Hepatocyte (in vitro differentiated cells): ENCODE data around the gene PGP. TPM values are rescaled to one million over a fixed set of nuclear protein-coding genes. Genes with fewer than 3 reads are reported as not detected.

Source experiments
- DNase-seq: peaks from one replicate; pipeline ENCODE4 v3.0.0-alpha.2; 2016; ENCODE audit warnings: low spot score
- H2AFZ ChIP-seq: fragments of 200-600 bp; sonication (generic); 2 replicates; pipeline ENCODE4 v1.6.0; 2016; ENCODE audit warnings: antibody characterized with exemption, mild to moderate bottlenecking
- H3K27ac ChIP-seq: fragments of 200-600 bp; sonication (generic); 2 replicates; pipeline ENCODE4 v1.5.1; 2016; ENCODE audit warnings: mild to moderate bottlenecking
- H3K27me3 ChIP-seq: fragments of 200-600 bp; sonication (generic); 2 replicates; pipeline ENCODE4 v1.6.1; 2016
- H3K36me3 ChIP-seq: fragments of 200-600 bp; sonication (generic); replicated peaks from 2 replicates; pipeline ENCODE4 v1.5.1; 2016; ENCODE audit warnings: low read depth; ENCODE audit not compliant: insufficient read depth
- H3K4me1 ChIP-seq: fragments of 200-600 bp; sonication (generic); 2 replicates; pipeline ENCODE4 v1.5.1; 2016; ENCODE audit warnings: mild to moderate bottlenecking, moderate library complexity; ENCODE audit not compliant: insufficient read depth
- H3K4me2 ChIP-seq: fragments of 200-600 bp; sonication (generic); 2 replicates; pipeline ENCODE4 v1.6.0; 2016
- H3K4me3 ChIP-seq: fragments of 200-600 bp; sonication (generic); 2 replicates; pipeline ENCODE4 v1.5.1; 2016; ENCODE audit warnings: mild to moderate bottlenecking
- H3K79me2 ChIP-seq: fragments of 200-600 bp; sonication (generic); 2 replicates; pipeline ENCODE4 v1.6.0; 2017; ENCODE audit warnings: mild to moderate bottlenecking
- H3K9me2 ChIP-seq: fragments of 200-600 bp; sonication (generic); replicated peaks from 2 replicates; pipeline ENCODE4 v1.6.0; 2017; ENCODE audit warnings: mild to moderate bottlenecking; ENCODE audit not compliant: insufficient read depth
- H3K9me3 ChIP-seq: fragments of 200-600 bp; sonication (generic); 2 replicates; pipeline ENCODE4 v1.5.1; 2016; ENCODE audit warnings: low read depth, mild to moderate bottlenecking
- H4K20me1 ChIP-seq: fragments of 200-600 bp; sonication (generic); 2 replicates; pipeline ENCODE4 v1.6.0; 2016; ENCODE audit warnings: mild to moderate bottlenecking; ENCODE audit not compliant: insufficient read depth, poor library complexity, severe bottlenecking
- EZH2 ChIP-seq: fragments of 200-600 bp; sonication (generic); IDR thresholded peaks from 2 replicates; pipeline ENCODE4 v1.6.1; 2016; ENCODE audit warnings: antibody characterized with exemption, mild to moderate bottlenecking, borderline replicate concordance
- EZH2phosphoT487 ChIP-seq: fragments of 200-600 bp; sonication (generic); IDR thresholded peaks from one replicate; pipeline ENCODE4 v1.6.1; 2018; ENCODE audit warnings: antibody characterized with exemption, mild to moderate bottlenecking, low read depth, moderate library complexity; ENCODE audit not compliant: unreplicated experiment, severe bottlenecking
- WGBS: methylation state at CpG from one replicate; pipeline ENCODE4 v1.1.6; 2016; ENCODE audit warnings: low lambda C conversion rate; ENCODE audit errors: missing lambda C conversion rate; 5-methylcytosine and 5-hydroxymethylcytosine counted together
- polyA plus RNA-seq: library from polyadenylated mRNA; unstranded; fragments of >200 nt; fragmentation: Nextera tagmentation; extraction: Ambion mirVana; gene quantifications from 2 replicates; pipeline ENCODE4 v1.2.1, GENCODE V29; 2016
- total RNA-seq: library from RNA; depleted of rRNA; stranded (reverse); fragments of >200 nt; gene quantifications from 2 replicates; pipeline ENCODE4 v1.2.3, GENCODE V29; 2014
- TF ChIP-seq, protein P1 (sequence below): fragments of 200-600 bp; sonication (generic); IDR thresholded peaks from 2 replicates; pipeline ENCODE4 v1.5.1; 2016; ENCODE audit warnings: antibody characterized with exemption, mild to moderate bottlenecking; ENCODE audit not compliant: poor library complexity

Gene PGP
- total and polyA plus RNA-seq, 2 experiments from 2014 or later, result 20.6 to 38.0 TPM

GRCh38 chr16:2226918-2227317 lies 12.3 kb upstream of the PGP start:
- Histone ChIP-seq H3K79me2 (peaks cover 40% of the 10 kb centered on the region), H2AFZ (no peak overlapping the region), H3K4me3 (no peak overlapping the region), H3K36me3 (no peaks in the 10 kb centered on the region), H3K27me3 (no peaks in the 10 kb centered on the region), H3K4me2 (no peak overlapping the region), H3K4me1 (peaks cover 13% of the 10 kb centered on the region), H4K20me1 (peaks cover 17% of the 10 kb centered on the region), H3K9me3 (no peaks in the 10 kb centered on the region), H3K27ac (no peak overlapping the region), H3K9me2 (no peaks in the 10 kb centered on the region)
- DNase-seq, result no peak
- 90% methylated on average over 6 of the region's 6 CpGs for WGBS
- TF ChIP-seq EZH2phosphoT487, result no peak
- TF ChIP-seq, protein P1, sequence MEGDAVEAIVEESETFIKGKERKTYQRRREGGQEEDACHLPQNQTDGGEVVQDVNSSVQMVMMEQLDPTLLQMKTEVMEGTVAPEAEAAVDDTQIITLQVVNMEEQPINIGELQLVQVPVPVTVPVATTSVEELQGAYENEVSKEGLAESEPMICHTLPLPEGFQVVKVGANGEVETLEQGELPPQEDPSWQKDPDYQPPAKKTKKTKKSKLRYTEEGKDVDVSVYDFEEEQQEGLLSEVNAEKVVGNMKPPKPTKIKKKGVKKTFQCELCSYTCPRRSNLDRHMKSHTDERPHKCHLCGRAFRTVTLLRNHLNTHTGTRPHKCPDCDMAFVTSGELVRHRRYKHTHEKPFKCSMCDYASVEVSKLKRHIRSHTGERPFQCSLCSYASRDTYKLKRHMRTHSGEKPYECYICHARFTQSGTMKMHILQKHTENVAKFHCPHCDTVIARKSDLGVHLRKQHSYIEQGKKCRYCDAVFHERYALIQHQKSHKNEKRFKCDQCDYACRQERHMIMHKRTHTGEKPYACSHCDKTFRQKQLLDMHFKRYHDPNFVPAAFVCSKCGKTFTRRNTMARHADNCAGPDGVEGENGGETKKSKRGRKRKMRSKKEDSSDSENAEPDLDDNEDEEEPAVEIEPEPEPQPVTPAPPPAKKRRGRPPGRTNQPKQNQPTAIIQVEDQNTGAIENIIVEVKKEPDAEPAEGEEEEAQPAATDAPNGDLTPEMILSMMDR, result no peak
- TF ChIP-seq EZH2, result no peak

- DNase-seq, result no peak
These were observed 11.7 kb upstream of the PGP start for GRCh38 chr16:2226245-2226793.

GRCh38 chr16:2223942-2224486 lies 9.4 kb upstream of the PGP start:
- H3K27me3 ChIP-seq, result no peaks in the 10 kb centered on the region
- WGBS, result 10% methylated on average over 21 of the region's 22 CpGs
- H3K36me3 ChIP-seq, result no peaks in the 10 kb centered on the region
- peaks cover 13% of the 10 kb centered on the region for H3K4me1 ChIP-seq
- no peaks in the 10 kb centered on the region for H3K9me3 ChIP-seq
- no peak for TF ChIP-seq EZH2
- TF ChIP-seq, protein P1, result peak; percentile 31
- peaks cover 40% of the 10 kb centered on the region for H3K79me2 ChIP-seq
- peak overlapping the region; percentile 58 for H3K4me3 ChIP-seq
- H3K9me2 ChIP-seq, result no peaks in the 10 kb centered on the region
- peak; percentile 79 for DNase-seq
- H2AFZ ChIP-seq, result peak overlapping the region; percentile 67
- peaks cover 17% of the 10 kb centered on the region for H4K20me1 ChIP-seq
- peak overlapping the region; percentile 80 for H3K27ac ChIP-seq
- H3K4me2 ChIP-seq, result peak overlapping the region; percentile 90

More at GRCh38 chr16:2226245-2226793, 11.7 kb upstream of the PGP start:
- Histone ChIP-seq H3K79me2 (peaks cover 40% of the 10 kb centered on the region), H3K4me2 (peak overlapping the region; percentile 23), H3K36me3 (no peaks in the 10 kb centered on the region), H4K20me1 (peaks cover 17% of the 10 kb centered on the region), H3K27me3 (no peaks in the 10 kb centered on the region), H3K4me3 (no peak overlapping the region), H3K9me3 (no peaks in the 10 kb centered on the region), H3K4me1 (peaks cover 13% of the 10 kb centered on the region), H3K27ac (no peak overlapping the region), H2AFZ (no peak overlapping the region), H3K9me2 (no peaks in the 10 kb centered on the region)
- no peak for TF ChIP-seq EZH2phosphoT487
- TF ChIP-seq EZH2, result no peak
- TF ChIP-seq, protein P1, result no peak
- WGBS, result 66% methylated on average over 9 of the region's 9 CpGs
